HepG2 (cell line): Measurements from ENCODE around the gene MRPL50. TPM values are rescaled to one million over a fixed set of nuclear protein-coding genes. Genes with fewer than 3 reads are reported as not detected.
A peak's percentile ranks its signal among the peaks of the same experiment; 100 is the strongest.

Experiments used
- AHR ChIP-seq: IDR thresholded peaks from 2 replicates; pipeline ENCODE4 v1.6.1; 2018; ENCODE audit warnings: missing genetic modification reagents, missing compliant biosample characterization
- CENPX ChIP-seq: sonication (generic); formaldehyde crosslinking; IDR thresholded peaks from 2 replicates; pipeline ENCODE4 v1.9.0; 2021; ENCODE audit warnings: mild to moderate bottlenecking, missing genetic modification reagents, moderate library complexity
- ELK4 ChIP-seq: sonication (generic); formaldehyde crosslinking; IDR thresholded peaks from 2 replicates; pipeline ENCODE4 v1.9.0; 2021; ENCODE audit warnings: missing genetic modification reagents, borderline replicate concordance
- MAZ ChIP-seq, 2 experiments: sonication (generic) in 1 of 2; formaldehyde crosslinking in 1 of 2; IDR thresholded peaks; 2 replicates each; pipeline versions ENCODE4 v1.5.0 to v1.6.1; 2012 to 2020; ENCODE audit warnings: low read depth in 2 of 2, mild to moderate bottlenecking in 2 of 2, borderline replicate concordance in 1 of 2, improper control_type of control experiment in 1 of 2, low read length in 1 of 2, missing genetic modification reagents in 1 of 2, moderate library complexity in 1 of 2
- MED1 ChIP-seq: sonication (generic); formaldehyde crosslinking; IDR thresholded peaks from 2 replicates; pipeline ENCODE4 v1.4.0; 2020; ENCODE audit warnings: missing genetic modification reagents
- SMARCC2 ChIP-seq: fragments of 450-650 bp; IDR thresholded peaks from 2 replicates; pipeline ENCODE4 v1.6.1; 2017; ENCODE audit warnings: antibody characterized with exemption, mild to moderate bottlenecking
- SP4 ChIP-seq: sonication (generic); formaldehyde crosslinking; IDR thresholded peaks from 2 replicates; pipeline ENCODE4 v1.8.1; 2023; ENCODE audit warnings: mild to moderate bottlenecking, missing genetic modification reagents
- STAT5B ChIP-seq: sonication (generic); formaldehyde crosslinking; IDR thresholded peaks from 2 replicates; pipeline ENCODE4 v1.4.0; 2020; ENCODE audit warnings: missing genetic modification reagents
- TBX2 ChIP-seq: sonication (generic); formaldehyde crosslinking; IDR thresholded peaks from 2 replicates; pipeline ENCODE4 v1.5.0; 2020; ENCODE audit warnings: missing genetic modification reagents, mild to moderate bottlenecking, borderline replicate concordance
- TCF7 ChIP-seq: sonication (generic); IDR thresholded peaks from 2 replicates; pipeline ENCODE4 v1.6.1; 2016; ENCODE audit warnings: antibody characterized with exemption, low read depth
- YEATS4 ChIP-seq: sonication (generic); formaldehyde crosslinking; IDR thresholded peaks from 2 replicates; pipeline ENCODE4 v1.4.0; 2020; ENCODE audit warnings: missing genetic modification reagents, borderline replicate concordance
- ZBTB3 ChIP-seq: sonication (generic); formaldehyde crosslinking; IDR thresholded peaks from 2 replicates; pipeline ENCODE4 v1.4.0; 2020; ENCODE audit warnings: low read depth, mild to moderate bottlenecking, moderate library complexity, missing genetic modification reagents, borderline replicate concordance
- ZNF326 ChIP-seq: sonication (generic); formaldehyde crosslinking; IDR thresholded peaks from 2 replicates; pipeline ENCODE4 v1.4.0; 2020; ENCODE audit warnings: missing genetic modification reagents, borderline replicate concordance
- ZNF598 ChIP-seq: sonication (generic); formaldehyde crosslinking; IDR thresholded peaks from 2 replicates; pipeline ENCODE4 v1.5.1; 2020; ENCODE audit warnings: mild to moderate bottlenecking, missing genetic modification reagents, borderline replicate concordance
- ZNF646 ChIP-seq: sonication (generic); formaldehyde crosslinking; IDR thresholded peaks from 2 replicates; pipeline ENCODE4 v1.9.0; 2021; ENCODE audit warnings: mild to moderate bottlenecking, missing genetic modification reagents
- ZNF670 ChIP-seq: sonication (generic); formaldehyde crosslinking; IDR thresholded peaks from 2 replicates; pipeline ENCODE4 v1.8.0; 2022; ENCODE audit warnings: mild to moderate bottlenecking, missing genetic modification reagents, borderline replicate concordance
- ZNF737 ChIP-seq: sonication (generic); formaldehyde crosslinking; IDR thresholded peaks from 2 replicates; pipeline ENCODE4 v1.5.0; 2020; ENCODE audit warnings: missing genetic modification reagents, mild to moderate bottlenecking, borderline replicate concordance
- polyA plus RNA-seq, 8 experiments: library from polyadenylated mRNA; depleted of rRNA in 3 of 8; stranded (reverse) in 7 of 8; unstranded in 1 of 8; fragments of >200 nt; fragmentation: Illumina TruSeq in 4 of 8; extraction: Trizol in 4 of 8; gene quantifications; 2 replicates each; pipeline versions ENCODE4 v1.2.1 to v1.2.3, GENCODE V29; 2011 to 2016; ENCODE audit warnings: low read depth in 4 of 8, missing spikeins in 1 of 8, mixed read lengths in 1 of 8; ENCODE audit not compliant: insufficient read depth in 1 of 8
- total RNA-seq, 5 experiments: library from RNA; depleted of rRNA; stranded (reverse); fragments of >200 nt; fragmentation: Illumina TruSeq; extraction: Trizol; gene quantifications; 2 replicates each; pipeline ENCODE4 v1.2.3, GENCODE V29; 2016; ENCODE audit warnings: low read depth in 1 of 5
- TF ChIP-seq, protein P1 (sequence below): IDR thresholded peaks from 2 replicates; pipeline ENCODE4 v1.6.1; 2016; ENCODE audit warnings: low read depth, borderline replicate concordance
- TF ChIP-seq, protein P2 (sequence below): sonication (generic); formaldehyde crosslinking; IDR thresholded peaks from 2 replicates; pipeline ENCODE4 v1.4.0; 2020; ENCODE audit warnings: mild to moderate bottlenecking, missing genetic modification reagents
- TF ChIP-seq, protein P3 (sequence below): sonication (generic); formaldehyde crosslinking; IDR thresholded peaks from 2 replicates; pipeline ENCODE4 v1.5.1; 2020; ENCODE audit warnings: missing genetic modification reagents, mild to moderate bottlenecking, borderline replicate concordance

The MRPL50 gene
- total and polyA plus RNA-seq, 2 of the 13 experiments (the other 11 are each of a cell fraction or from before 2014, with no cell fraction given), result 37.1 to 70.0 TPM

DNA sequence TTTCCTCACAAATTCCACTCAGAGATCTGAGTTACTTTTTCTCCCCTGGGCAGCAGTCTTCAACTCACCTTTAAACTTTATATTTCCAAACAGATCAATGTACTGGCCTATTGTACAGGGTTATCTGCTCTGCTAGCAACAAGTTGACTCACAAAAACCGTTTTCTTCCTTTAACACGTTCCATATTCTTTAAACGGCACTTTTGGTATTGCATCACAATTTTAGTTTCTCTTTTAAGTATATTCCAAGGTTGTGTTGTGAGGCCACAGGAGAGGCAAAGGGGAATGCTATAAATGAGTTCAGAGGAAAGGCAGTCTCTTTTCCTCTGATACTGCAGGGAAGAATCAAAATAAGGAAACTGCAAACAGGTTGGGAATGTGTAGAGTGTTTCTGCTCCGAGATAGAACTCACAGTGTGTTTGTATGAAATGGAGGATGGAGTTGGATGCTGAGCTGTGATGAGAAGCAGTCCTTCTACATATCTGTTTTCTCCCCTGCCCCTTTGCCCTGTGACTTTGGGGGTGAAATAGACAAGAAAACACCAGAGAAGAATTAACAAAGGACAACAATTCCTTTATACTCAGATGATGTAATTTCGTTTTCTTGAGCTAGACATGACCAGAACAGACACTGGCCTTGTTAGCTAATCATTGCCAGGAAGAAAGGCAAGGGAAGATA lies 47.1 kb upstream of the MRPL50 start (continued):
- TF ChIP-seq, protein P1, sequence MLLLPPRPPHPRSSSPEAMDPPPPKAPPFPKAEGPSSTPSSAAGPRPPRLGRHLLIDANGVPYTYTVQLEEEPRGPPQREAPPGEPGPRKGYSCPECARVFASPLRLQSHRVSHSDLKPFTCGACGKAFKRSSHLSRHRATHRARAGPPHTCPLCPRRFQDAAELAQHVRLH (CRISPR knock-in tag), result no peak
- TF ChIP-seq ELK4 (no peak), ZNF598 (CRISPR knock-in tag) (no peak), TCF7 (peak; percentile 64), AHR (CRISPR knock-in tag) (no peak), ZBTB3 (no peak), ZNF670 (CRISPR knock-in tag) (peak; percentile 83), CENPX (CRISPR knock-in tag) (no peak), ZNF646 (CRISPR knock-in tag) (peak; percentile 69; the same call in 1 of the 2 replicates), YEATS4 (CRISPR knock-in tag) (peak; percentile 73), ZNF326 (CRISPR knock-in tag) (no peak), MED1 (CRISPR knock-in tag) (peak; percentile 77), SMARCC2 (no peak), ZNF737 (CRISPR knock-in tag) (no peak), TBX2 (CRISPR knock-in tag) (peak; percentile 52), STAT5B (CRISPR knock-in tag) (no peak), SP4 (CRISPR knock-in tag) (no peak), MAZ (IDR thresholded peaks at IDR 0.05; ENCODE audit: borderline replicate concordance, low read depth, low read length) (no peak), MAZ (CRISPR knock-in tag; IDR thresholded peaks at IDR 0.05; ENCODE audit: low read depth) (no peak)
- TF ChIP-seq, protein P2, sequence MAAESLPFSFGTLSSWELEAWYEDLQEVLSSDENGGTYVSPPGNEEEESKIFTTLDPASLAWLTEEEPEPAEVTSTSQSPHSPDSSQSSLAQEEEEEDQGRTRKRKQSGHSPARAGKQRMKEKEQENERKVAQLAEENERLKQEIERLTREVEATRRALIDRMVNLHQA, result no peak
- TF ChIP-seq, protein P3, sequence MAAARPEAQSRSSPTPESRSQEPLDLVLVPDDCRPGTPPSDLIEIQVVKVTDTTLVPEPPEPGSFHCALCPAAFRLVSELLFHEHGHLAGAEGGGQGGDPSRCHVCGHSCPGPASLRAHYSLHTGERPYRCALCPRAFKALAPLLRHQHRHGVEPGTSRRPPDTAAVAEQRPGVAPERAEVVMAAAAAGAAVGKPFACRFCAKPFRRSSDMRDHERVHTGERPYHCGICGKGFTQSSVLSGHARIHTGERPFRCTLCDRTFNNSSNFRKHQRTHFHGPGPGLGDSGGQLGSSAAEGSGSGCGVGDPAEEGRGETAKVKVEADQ (CRISPR knock-in tag), result no peak
